ENCODE results near the gene GMDS. TPM values are rescaled to one million over a fixed set of nuclear protein-coding genes. Genes with fewer than 3 reads are reported as not detected.

Gene GMDS
- total and polyA plus RNA-seq, 2 of the 13 experiments (the other 11 are each of a cell fraction or from before 2014, with no cell fraction given) = 64.4 to 112 TPM

DNA sequence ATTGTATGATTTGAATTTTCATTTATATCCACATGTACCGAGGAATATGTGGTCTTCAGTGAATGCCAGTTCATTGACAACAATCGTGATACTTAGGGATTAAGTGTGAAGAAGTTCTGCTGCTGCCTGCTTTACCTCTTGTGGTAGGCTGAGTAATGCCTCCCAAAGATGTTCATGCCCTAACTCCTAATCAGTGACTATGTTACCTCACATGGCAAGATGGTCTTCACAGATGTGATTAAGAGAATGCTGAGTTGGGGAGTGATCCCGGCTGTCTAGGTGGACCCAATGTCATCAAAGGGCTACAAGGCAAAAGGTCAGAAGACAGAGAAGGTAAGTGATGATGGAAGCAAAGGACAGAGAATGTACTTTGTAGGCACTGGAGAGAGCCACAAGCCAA, 454.7 kb downstream of the GMDS start:
- no peaks in the 10 kb centered on the region for H4K20me1 ChIP-seq (ENCODE audit: insufficient read depth, low read length)
- no peak overlapping the region for H3K9ac ChIP-seq (ENCODE audit: insufficient read depth, low read depth, low read length)
- peaks cover 0 to 10% of the 10 kb centered on the region in 2 experiments; a peak in 3 of 5 replicates for H3K36me3 ChIP-seq (replicated peaks in 1 of 2; ENCODE audit: control insufficient read depth in 1 of 2, insufficient read depth in 2 of 2, low read length in 2 of 2)
- in situ Hi-C loops (cut with HindIII; ENCODE audit: extremely low pct_ligation_motif_present, low pct_unique_long_range_greater_than_20kb) (no loop called here), intact Hi-C loops (cut with micrococcal nuclease; ENCODE audit: unreplicated experiment) (loop anchor here (5.0 to 10.0 kb wide), 2 partner anchors 314 to 407 kb away; no protein-coding TSS in a partner anchor)
- no peak overlapping the region for H2AFZ ChIP-seq (ENCODE audit: low read length)
- FAIRE-seq = no peak
- DNase-seq (ENCODE audit: low spot score) = no peak
- BruUV-seq (replicated peaks) = no TSS peak
- no peaks in the 10 kb centered on the region for H3K9me3 ChIP-seq (ENCODE audit: low read length)
- no peaks in the 10 kb centered on the region for H3K4me1 ChIP-seq (ENCODE audit: insufficient read depth, low read length)
- 97% methylated on average over 3 of the region's 3 CpGs for WGBS (ENCODE audit: low lambda C conversion rate)
- ChIA-PET POLR2A (no interaction called here), CTCF (ENCODE audit: low intra/inter-chr PET ratio, low total read pairs) (no interaction called here)
- H3K4me2 ChIP-seq (ENCODE audit: low read depth, low read length) = no peak overlapping the region
- no peak for ATAC-seq
- H3K27me3 ChIP-seq (ENCODE audit: control insufficient read depth in 1 of 2, insufficient read depth in 2 of 2, low read length in 2 of 2) = no peaks in the 10 kb centered on the region
- no peak overlapping the region for H3K4me3 ChIP-seq (replicated peaks in 1 of 3; ENCODE audit: insufficient read depth in 1 of 3, low read depth in 2 of 3, low read length in 3 of 3)
- no peak overlapping the region for H3K27ac ChIP-seq (ENCODE audit: extremely low read length, insufficient read depth, low read length)
- H3K79me2 ChIP-seq (ENCODE audit: insufficient read depth, low read length) = no peaks in the 10 kb centered on the region
- TF ChIP-seq, protein P1, sequence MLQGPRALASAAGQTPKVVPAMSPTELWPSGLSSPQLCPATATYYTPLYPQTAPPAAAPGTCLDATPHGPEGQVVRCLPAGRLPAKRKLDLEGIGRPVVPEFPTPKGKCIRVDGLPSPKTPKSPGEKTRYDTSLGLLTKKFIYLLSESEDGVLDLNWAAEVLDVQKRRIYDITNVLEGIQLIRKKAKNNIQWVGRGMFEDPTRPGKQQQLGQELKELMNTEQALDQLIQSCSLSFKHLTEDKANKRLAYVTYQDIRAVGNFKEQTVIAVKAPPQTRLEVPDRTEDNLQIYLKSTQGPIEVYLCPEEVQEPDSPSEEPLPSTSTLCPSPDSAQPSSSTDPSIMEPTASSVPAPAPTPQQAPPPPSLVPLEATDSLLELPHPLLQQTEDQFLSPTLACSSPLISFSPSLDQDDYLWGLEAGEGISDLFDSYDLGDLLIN (CRISPR knock-in tag; IDR thresholded peaks at IDR 0.05; ENCODE audit: borderline replicate concordance) = no peak
- no peak for TF ChIP-seq ZFP36L1 (CRISPR knock-in tag; IDR thresholded peaks at IDR 0.05)
- TF ChIP-seq, protein P2, sequence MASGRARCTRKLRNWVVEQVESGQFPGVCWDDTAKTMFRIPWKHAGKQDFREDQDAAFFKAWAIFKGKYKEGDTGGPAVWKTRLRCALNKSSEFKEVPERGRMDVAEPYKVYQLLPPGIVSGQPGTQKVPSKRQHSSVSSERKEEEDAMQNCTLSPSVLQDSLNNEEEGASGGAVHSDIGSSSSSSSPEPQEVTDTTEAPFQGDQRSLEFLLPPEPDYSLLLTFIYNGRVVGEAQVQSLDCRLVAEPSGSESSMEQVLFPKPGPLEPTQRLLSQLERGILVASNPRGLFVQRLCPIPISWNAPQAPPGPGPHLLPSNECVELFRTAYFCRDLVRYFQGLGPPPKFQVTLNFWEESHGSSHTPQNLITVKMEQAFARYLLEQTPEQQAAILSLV (CRISPR knock-in tag; IDR thresholded peaks at IDR 0.05; ENCODE audit: borderline replicate concordance) = no peak
- no peak for TF ChIP-seq RORA (CRISPR knock-in tag; IDR thresholded peaks at IDR 0.05)
- TF ChIP-seq ZNF883 (CRISPR knock-in tag; IDR thresholded peaks at IDR 0.05; ENCODE audit: not compliant biosample characterization) = no peak
- no peak for TF ChIP-seq NFYC (CRISPR knock-in tag; IDR thresholded peaks at IDR 0.05)
- TF ChIP-seq, protein P3, sequence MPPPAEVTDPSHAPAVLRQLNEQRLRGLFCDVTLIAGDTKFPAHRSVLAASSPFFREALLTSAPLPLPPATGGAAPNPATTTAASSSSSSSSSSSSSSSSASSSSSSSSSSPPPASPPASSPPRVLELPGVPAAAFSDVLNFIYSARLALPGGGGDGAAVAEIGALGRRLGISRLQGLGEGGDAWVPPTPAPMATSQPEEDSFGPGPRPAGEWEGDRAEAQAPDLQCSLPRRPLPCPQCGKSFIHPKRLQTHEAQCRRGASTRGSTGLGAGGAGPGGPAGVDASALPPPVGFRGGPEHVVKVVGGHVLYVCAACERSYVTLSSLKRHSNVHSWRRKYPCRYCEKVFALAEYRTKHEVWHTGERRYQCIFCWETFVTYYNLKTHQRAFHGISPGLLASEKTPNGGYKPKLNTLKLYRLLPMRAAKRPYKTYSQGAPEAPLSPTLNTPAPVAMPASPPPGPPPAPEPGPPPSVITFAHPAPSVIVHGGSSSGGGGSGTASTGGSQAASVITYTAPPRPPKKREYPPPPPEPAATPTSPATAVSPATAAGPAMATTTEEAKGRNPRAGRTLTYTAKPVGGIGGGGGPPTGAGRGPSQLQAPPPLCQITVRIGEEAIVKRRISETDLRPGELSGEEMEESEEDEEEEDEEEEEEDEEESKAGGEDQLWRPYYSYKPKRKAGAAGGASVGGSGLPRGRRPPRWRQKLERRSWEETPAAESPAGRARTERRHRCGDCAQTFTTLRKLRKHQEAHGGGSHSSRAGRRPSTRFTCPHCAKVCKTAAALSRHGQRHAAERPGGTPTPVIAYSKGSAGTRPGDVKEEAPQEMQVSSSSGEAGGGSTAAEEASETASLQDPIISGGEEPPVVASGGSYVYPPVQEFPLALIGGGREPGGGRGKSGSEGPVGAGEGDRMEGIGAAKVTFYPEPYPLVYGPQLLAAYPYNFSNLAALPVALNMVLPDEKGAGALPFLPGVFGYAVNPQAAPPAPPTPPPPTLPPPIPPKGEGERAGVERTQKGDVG (CRISPR knock-in tag; IDR thresholded peaks at IDR 0.05; ENCODE audit: borderline replicate concordance) = no peak
- TF ChIP-seq ZNF713 (CRISPR knock-in tag; IDR thresholded peaks at IDR 0.05) = no peak
- TF ChIP-seq, protein P4, sequence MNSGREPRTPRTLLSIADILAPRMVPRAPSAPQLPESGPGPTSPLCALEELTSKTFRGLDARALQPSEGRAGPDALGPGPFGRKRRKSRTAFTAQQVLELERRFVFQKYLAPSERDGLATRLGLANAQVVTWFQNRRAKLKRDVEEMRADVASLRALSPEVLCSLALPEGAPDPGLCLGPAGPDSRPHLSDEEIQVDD (CRISPR knock-in tag; IDR thresholded peaks at IDR 0.05; ENCODE audit: borderline replicate concordance) = no peak
- no peak for TF ChIP-seq ZNF138 (CRISPR knock-in tag; IDR thresholded peaks at IDR 0.05; ENCODE audit: low read depth)
- TF ChIP-seq, protein P5, sequence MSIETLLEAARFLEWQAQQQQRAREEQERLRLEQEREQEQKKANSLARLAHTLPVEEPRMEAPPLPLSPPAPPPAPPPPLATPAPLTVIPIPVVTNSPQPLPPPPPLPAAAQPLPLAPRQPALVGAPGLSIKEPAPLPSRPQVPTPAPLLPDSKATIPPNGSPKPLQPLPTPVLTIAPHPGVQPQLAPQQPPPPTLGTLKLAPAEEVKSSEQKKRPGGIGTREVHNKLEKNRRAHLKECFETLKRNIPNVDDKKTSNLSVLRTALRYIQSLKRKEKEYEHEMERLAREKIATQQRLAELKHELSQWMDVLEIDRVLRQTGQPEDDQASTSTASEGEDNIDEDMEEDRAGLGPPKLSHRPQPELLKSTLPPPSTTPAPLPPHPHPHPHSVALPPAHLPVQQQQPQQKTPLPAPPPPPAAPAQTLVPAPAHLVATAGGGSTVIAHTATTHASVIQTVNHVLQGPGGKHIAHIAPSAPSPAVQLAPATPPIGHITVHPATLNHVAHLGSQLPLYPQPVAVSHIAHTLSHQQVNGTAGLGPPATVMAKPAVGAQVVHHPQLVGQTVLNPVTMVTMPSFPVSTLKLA (IDR thresholded peaks at IDR 0.05) = no peak
- no peak for TF ChIP-seq ZNF782 (CRISPR knock-in tag; IDR thresholded peaks at IDR 0.05; ENCODE audit: borderline replicate concordance)
- no peak for TF ChIP-seq SNAPC2 (CRISPR knock-in tag; IDR thresholded peaks at IDR 0.05)
- TF ChIP-seq ZNF292 (CRISPR knock-in tag; IDR thresholded peaks at IDR 0.05; ENCODE audit: borderline replicate concordance, low read depth) = no peak
- no peak for TF ChIP-seq JUNB (CRISPR knock-in tag; IDR thresholded peaks at IDR 0.05; ENCODE audit: borderline replicate concordance)
- TF ChIP-seq MXI1 (IDR thresholded peaks at IDR 0.05; ENCODE audit: borderline replicate concordance, low read depth, low read length) = no peak
